ENCODE results near the gene ANAPC13.
A peak's percentile ranks its signal among the peaks of the same experiment; 100 is the strongest.

Gene ANAPC13

DNA sequence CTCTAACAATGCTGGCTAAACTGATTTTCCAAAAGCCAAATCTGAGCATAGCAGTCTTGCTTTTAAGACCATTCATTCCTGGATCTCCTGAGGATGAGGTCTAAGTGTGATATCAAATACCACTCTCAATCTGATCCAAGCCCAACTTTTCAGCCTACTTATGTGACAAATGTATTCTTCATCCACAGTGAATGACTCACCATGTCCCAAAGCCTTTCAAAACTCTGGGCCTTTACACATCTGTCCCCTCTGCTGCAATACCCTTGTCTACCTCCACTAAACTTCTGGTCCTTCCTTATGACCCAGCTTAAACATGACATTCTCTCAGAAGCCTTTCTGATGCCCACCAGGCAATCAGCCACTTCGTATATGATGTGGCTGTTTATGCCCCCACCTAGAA lies 4.6 kb downstream of the ANAPC13 start:
- DNase-seq: no peak

GRCh38 chr3:134480546-134480945 lies 5.2 kb downstream of the ANAPC13 start:
- no peak for DNase-seq

- no peak for DNase-seq
Observed at GRCh38 chr3:134477938-134478337, 7.8 kb downstream of the ANAPC13 start.

DNA sequence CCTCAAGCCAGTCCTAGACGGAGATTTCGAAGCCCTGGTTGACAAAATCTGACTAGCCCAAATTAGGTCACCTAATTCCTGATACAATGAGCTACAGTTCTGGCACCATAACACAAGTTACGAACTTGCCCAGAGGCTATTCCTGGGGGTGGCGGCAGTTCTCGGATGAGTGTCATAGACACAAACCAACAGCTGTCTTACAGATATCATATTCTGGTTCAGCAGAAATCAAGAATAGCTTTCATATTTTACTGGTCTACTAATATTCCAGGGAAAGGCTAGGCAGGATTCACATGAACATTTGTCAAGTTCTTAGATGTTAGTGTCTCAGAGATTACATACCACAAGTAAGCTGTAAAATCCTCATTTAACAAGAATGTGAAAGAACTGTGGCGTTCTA lies 8.8 kb downstream of the ANAPC13 start:
- no peak for DNase-seq

DNA sequence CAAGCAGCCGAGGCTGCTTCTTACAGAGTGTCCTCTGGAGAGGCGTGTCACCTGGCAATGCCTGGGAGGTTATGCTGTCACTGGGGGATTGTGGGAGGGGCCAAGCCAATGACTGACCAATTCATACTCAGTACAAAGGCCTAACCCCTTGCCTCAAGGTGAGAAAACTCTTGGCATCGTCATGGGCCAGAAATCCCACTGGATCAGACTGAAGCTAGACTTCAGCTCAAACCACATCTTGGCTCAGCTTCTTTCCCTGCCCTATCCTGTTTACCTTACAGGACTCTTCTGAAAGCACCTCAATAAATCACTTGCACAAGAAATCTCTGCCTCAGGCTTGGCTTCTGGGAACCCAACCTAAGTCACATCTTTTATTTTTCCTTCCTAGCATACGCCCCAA lies 9.5 kb downstream of the ANAPC13 start:
- no peak for DNase-seq

DNA sequence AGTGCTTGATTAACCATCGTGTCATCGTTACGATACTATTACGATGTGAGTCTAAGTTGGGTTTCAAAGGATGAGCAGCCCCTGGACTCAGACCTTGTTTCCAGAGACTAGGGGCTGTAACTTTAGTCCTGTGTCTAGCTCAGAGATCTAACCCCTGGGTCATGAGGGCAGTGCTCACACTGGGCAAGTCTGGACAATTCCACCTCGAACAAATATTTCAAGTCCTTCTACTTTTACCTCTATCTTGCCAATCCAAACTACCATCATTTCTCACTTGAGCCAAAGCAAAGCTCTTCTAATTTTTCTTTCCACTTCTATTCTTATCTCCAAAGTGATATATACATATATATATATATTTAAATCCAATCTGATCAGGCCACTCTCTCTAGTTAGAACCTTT lies 10.8 kb downstream of the ANAPC13 start:
- DNase-seq: no peak

GRCh38 chr3:134473868-134474546 lies 11.8 kb downstream of the ANAPC13 start:
- peak; percentile 58 for DNase-seq

DNA sequence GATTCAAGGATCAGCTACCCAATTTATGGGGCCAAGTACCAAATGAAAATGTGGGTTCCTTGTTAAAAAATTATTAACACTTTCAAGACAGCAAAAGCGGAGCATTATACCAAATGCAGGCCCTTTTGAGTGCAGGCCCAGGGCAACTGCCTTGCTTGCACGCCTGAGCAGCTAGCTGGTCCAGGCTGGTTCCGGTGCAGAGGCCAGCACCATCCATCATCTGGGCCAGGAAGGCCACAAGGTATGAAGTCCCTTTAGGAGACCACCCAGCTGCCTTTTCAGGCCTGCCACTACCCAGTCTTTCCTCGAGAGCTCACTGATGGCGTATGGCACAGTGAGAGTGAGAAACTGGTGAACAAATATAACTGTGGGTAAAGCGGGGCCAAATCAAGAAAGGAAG lies 13.0 kb downstream of the ANAPC13 start:
- no peak for DNase-seq

DNA sequence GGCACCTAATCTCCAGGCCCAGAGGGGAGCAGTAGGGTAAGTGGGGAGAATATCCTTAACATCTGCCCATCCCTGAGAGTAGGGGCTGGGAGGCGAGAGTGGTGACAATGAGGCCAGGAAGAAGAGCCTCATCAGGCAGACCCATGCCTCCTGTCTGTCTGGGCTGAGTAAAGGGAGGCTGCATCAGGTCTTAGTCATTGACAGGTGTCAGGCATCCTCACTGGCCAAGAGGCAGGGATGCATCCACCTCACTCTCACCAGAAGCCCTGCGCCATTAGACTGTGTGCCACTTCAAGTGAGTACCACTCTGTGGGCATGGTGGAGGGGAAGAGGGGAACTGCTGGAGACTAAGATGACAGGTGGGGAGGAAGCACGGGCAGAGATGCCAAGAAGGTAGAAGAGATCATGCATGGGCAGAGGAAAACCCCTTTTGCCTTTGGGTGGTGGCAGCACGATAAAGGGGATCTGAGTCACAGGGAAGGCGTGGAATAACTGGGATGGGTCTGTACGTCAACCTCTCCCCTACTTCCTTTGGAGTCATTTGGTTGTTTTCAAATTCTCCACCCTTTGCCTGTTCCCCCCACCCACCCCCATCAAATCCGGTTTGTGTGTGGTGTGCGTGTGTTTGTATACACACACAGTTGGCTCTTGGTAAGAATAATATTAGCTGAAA lies 14.1 kb downstream of the ANAPC13 start:
- no peak for DNase-seq

DNA sequence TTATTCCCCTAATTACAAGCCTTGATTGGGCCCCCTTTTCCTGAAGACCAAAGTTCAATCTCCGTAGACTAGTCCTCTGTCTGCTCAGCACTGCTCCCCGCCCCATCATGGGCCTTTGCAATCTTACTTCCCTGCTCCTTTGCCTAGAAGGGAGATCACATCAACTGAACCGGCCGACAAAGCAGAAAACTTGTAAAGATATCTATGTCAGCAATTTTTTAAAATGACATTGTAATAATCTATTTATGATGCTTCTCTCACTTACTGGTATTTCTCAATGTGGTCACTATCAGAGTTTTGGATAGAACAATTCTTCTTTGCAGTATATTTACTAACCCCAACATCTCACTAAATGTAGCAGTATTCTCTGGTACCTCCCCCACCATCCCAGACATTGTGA lies 17.3 kb downstream of the ANAPC13 start:
- no peak for DNase-seq

GRCh38 chr3:134466331-134466730 lies 19.5 kb downstream of the ANAPC13 start:
- DNase-seq: no peak

- DNase-seq: no peak
Observed at GRCh38 chr3:134464689-134465365, 21.0 kb downstream of the ANAPC13 start.

DNA sequence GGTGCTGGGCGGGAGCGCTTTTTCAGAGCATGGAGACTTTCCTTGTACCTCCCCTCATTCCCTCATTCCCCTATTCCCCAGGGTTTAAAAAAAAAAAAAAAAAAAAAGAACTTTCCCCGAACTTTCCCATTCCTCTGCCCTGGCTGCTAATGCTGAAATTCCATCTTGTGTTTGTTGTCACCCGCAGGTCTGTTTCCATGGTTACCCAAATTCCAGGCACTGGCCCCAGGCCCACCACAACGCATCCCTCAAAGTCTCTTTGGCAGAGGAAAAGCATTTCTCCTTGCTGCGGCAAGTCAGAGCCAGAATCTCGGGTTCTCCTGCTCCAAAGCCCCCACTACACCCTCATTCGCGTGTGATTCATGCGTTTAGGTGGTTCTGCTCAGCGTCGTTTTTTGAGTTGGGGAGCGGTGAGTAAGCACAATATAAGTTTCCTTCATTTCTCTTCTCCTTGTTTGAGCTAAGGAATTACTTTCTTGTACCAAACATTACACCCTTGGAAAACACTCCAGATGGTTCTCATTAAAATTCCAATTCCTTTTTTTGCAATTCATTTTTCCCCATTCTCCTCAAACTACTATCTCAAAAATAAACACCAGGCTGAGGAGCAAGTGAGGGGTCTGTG lies 21.6 kb downstream of the ANAPC13 start:
- no peak for DNase-seq

DNA sequence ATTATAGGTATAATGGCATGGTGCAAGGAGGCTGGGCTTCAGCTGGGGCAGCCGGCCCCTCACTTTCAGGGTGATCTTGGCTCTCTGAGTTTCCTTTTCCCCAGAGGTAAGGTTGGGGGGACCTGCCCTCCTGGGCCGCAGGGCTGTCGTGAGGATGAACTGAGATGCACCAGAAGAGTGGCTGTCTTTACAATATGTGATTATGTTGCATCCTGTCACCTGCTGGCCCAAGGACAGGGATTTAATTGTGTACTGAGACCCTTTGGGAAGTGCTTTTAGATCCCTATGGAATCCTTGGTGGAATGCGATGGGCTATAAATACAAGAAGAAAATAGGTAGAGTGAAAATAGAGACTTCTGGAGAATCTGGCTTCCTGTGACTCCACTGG lies 22.1 kb downstream of the ANAPC13 start:
- no peak for DNase-seq

- DNase-seq: no peak
Observed at GRCh38 chr3:134462331-134462941, 23.3 kb downstream of the ANAPC13 start.

- DNase-seq: no peak
Observed at GRCh38 chr3:134460965-134461364, 24.8 kb downstream of the ANAPC13 start.

DNA sequence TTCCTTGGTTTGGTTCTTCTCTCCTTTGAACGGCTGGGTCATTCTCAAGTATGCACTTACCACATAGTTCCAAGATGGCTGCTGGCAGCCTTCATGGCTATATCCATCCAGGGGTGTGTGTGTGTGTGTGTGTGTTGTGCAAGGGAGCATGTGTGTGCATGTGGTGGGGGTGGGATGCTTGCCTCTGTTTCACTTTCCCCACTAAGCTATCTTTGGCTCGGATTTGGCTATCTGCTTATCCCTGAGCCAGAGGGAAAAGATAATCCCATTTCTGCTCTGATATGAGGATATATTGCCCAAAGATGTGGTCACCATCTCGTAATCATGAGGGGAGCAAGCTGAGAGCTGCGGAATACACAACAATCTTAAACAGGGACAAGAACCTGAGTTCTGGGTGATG lies 26.2 kb downstream of the ANAPC13 start:
- no peak for DNase-seq

GRCh38 chr3:134458406-134458945 lies 27.3 kb downstream of the ANAPC13 start:
- DNase-seq: no peak

DNA sequence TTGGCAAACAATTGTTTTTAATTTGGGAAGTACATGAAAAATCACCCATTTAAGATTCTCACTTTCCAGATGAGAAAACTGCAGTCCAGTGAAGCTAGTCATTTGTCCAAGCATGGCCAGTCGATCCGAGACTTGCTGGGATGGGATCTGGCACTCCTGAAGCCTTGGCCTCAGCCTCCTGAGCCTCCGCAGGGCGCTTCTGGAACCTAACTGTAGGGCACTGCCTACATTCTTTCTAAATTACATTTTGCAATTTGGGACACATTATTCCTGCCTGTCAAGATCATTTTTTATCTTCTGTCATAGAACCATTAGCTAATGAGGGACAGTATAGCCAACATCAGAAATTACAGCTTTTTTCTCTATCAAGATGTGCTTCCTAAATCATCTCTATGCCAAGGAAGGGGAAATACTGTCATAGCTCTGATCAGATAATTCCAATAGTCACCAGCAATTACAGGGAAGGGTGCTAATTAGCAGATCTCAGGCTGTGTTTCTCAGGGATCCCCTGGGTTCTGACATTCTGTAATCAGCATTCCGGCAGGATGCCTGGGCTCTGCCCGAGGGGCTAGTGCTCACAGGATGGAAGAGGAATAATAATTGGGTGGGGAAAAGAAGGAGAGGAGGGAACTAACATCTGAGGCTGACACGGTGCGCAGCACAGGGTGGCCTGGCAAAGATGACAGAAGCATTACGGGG lies 28.3 kb downstream of the ANAPC13 start:
- no peak for DNase-seq

- DNase-seq: no peak
Observed at GRCh38 chr3:134453631-134454030, 32.2 kb downstream of the ANAPC13 start.

DNA sequence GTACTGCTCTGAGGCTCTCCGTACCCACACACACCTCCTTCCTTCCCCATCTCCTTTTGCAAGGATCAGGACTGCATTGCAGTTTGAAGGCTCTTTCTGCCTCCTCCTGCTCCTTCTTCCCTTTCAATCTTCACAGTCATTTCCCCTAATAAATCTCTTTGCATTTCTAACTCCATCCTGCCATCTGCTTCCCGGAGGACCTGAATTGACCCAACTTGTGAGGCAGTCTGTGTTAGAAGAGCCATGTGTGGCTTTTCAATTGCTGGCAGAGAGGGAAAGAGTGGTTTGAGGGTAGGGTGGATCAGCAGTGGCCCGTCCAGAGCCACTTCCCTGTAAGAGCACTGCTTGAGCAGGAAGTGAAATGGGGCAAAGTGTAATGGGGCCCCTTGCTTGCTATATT lies 35.8 kb downstream of the ANAPC13 start:
- no peak for DNase-seq

GRCh38 chr3:134449277-134449676 lies 36.5 kb downstream of the ANAPC13 start:
- DNase-seq: no peak

DNA sequence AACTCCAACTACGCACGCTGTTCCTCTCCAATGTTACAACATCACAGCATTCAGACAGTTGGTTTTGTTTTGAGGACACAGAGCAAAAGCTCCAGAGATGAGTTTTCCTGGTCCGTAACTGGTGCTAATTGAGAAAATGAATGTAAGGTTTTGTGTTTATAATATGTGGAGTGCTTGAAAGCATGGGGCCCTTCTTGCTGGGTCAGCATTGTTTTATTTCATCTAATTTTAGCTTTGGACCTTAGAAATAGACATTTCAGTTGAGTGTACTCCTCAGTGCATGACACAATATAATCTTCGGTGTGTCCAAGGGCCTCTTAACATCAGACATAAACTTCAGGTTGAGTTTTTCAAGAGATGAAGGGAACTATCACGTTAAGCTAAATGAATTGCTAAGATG lies 37.1 kb downstream of the ANAPC13 start:
- no peak for DNase-seq
